Adrenal gland (tissue), 19 donors: ENCODE results near the gene HLA-DQB2. TPM values are rescaled to one million over a fixed set of nuclear protein-coding genes. Genes with fewer than 3 reads are reported as not detected.
"Not testable (repeated sequence)": the region's sequence is repeated elsewhere in the genome, so short reads cannot be mapped to it uniquely, and the experiment has no call there.

Experiments used
- DNase-seq, 7 donors: peaks; one replicate each; pipeline ENCODE4 v3.0.0-alpha.2; 2019 to 2020
- H3K27ac ChIP-seq, 5 donors: fragments of 200-600 bp; sonication (generic) in 4 of 5; 1 replicate in 3 of 5; 2 replicates in 2 of 5; pipeline versions ENCODE4 v1.5.1 to v1.8.0; 2016 to 2020; ENCODE audit warnings: mild to moderate bottlenecking in 1 of 5
- H3K27me3 ChIP-seq: fragments of 200-600 bp; 2 replicates; pipeline ENCODE4 v1.8.0; 2021
- H3K36me3 ChIP-seq, 2 donors: fragments of 200-600 bp; replicated peaks in 1 of 2; 1 replicate in 1 of 2; 2 replicates in 1 of 2; pipeline versions ENCODE4 v1.5.1 to v1.8.0; 2018 to 2022
- H3K4me1 ChIP-seq, 2 donors: fragments of 200-600 bp; replicated peaks in 1 of 2; 1 replicate in 1 of 2; 2 replicates in 1 of 2; pipeline versions ENCODE4 v1.5.1 to v1.8.0; 2018 to 2021
- H3K4me3 ChIP-seq, 4 donors: fragments of 200-600 bp; sonication (generic) in 3 of 4; one replicate each; pipeline ENCODE4 v1.5.1; 2016 to 2018
- H3K9me3 ChIP-seq, 3 donors: fragments of 200-600 bp; sonication (generic) in 1 of 3; replicated peaks in 1 of 3; 1 replicate in 2 of 3; 2 replicates in 1 of 3; pipeline versions ENCODE4 v1.5.1 to v1.8.0; 2016 to 2021
- POLR2A ChIP-seq, 2 donors: fragments of 450-650 bp; IDR thresholded peaks; one replicate each; pipeline ENCODE4 v1.6.1; 2017; ENCODE audit warnings: antibody characterized with exemption in 2 of 2, mild to moderate bottlenecking in 2 of 2, moderate library complexity in 1 of 2
- WGBS, 4 donors: extraction: QIAGEN DNeasy Blood & Tissue Kit in 2 of 4; methylation state at CpG; one replicate each; pipeline versions ENCODE4 v1.1.5 to v1.1.7; 2013 to 2017; 5-methylcytosine and 5-hydroxymethylcytosine counted together
- intact Hi-C, 2 donors: fragments of 100-400 bp; cut with DNase I; formaldehyde crosslinking; loops; one replicate each; pipeline versions ENCODE4 v1.14.1 to v1.15.0; 2022 to 2023
- long read RNA-seq, 10 donors: library from polyadenylated mRNA in 3 of 10; unstranded in 2 of 10; stranded (forward) in 1 of 10; transcript quantifications; one replicate each; pipeline ENCODE4 v2.0.0 and lab custom pipeline, GENCODE V29; 2021 to 2026
- polyA plus RNA-seq, 3 donors: library from polyadenylated mRNA; stranded (reverse); fragments of 200-250 nt in 2 of 3; fragments of 350-450 nt in 1 of 3; fragmentation: Illumina TruSeq in 1 of 3; extraction: RNeasy Lipid Tissue Mini Kit (QIAGEN cat#74804) in 1 of 3; gene quantifications; one replicate each; pipeline ENCODE4 v1.2.3, GENCODE V29; 2013 to 2014
- total RNA-seq, 9 donors: library from RNA; depleted of rRNA in 4 of 9; stranded (reverse); fragments of >200 nt in 4 of 9; fragments of 120-200 nt in 1 of 9; fragmentation: NEBNext Ultra II Directional in 1 of 9; extraction: Animal tissue kit (Norgen Biotek cat#: 25700) in 1 of 9; gene quantifications; one replicate each; pipeline versions ENCODE4 v1.1.0 to v1.2.4, GENCODE V29; 2013 to 2023
- TF ChIP-seq, protein P1 (sequence below), 6 experiments: fragments of 450-650 bp in 4 of 6; fragments of 200-600 bp in 2 of 6; sonication (generic) in 1 of 6; IDR thresholded peaks; 1 replicate in 5 of 6; 2 replicates in 1 of 6; pipeline versions ENCODE4 v1.5.1 to v1.8.0; 2016 to 2021; ENCODE audit warnings: antibody characterized with exemption in 6 of 6, mild to moderate bottlenecking in 2 of 6, moderate library complexity in 1 of 6
- donor health status: healthy with polysubstance abuse.
- donor health status: Bipolar disorder and iron deficiency.
- donor health status: DM: yes; HTN: yes; CAD: no.
- donor health status: DM: no; HTN: no; CAD: no.
- donor health status: DM: no; HTN: no; CAD: no.
- donor health status: DM: yes; HTN: yes; CAD: no.

The HLA-DQB2 gene
- total RNA-seq (10 to 100 TPM in 2 of 9 donors, 1 to 10 TPM in 3, under 1 TPM in 3, not detected in 1; 0.17 to 19.1 (median 2.8) TPM), polyA plus RNA-seq (under 1 TPM in 1 of 3 donors, not detected in 2; 0.31 TPM)
- long read RNA-seq, donor 1 = 0 reads
- long read RNA-seq, donor 2 = 0 reads
- long read RNA-seq, donor 3 = 0 reads
- long read RNA-seq, donor 4 = 0 reads
- long read RNA-seq, donor 5, partial matches to known transcripts = 0 of 1 reads
- long read RNA-seq, donor 5, other reads (novel, unspliced or antisense) = 1 of 1 reads
- long read RNA-seq, donor 6 = 0 reads
- long read RNA-seq, donor 7 = 0 reads
- long read RNA-seq, donor 8 = 0 reads
- long read RNA-seq, donor 9 = 0 reads
- long read RNA-seq, donor 10 = 0 reads

DNA sequence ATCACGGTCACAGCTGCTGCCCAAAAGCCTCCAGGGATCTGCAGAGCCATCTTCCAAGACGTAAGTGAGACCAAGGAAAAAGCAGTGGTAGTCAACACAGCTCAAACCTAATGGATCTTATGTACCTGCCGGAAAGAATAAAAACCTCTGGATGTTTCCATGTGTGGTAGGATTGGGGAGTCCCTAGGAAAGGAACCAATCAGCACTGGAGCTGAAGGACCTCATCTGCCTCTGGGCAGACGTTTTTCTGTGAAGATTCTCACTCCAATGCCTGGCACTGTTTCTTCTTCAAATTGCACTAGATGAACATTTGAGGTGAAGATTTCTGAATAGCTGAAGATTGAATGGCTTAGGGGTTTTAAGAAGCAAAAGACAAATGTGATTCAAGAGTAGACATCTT, at the start of gene HLA-DQB2:
TSS of gene HLA-DQB2 (minus strand) at position 112 of the 400 bp plus-strand sequence. CDS start at position 50, 62 bp downstream.
- peaks cover 13% of the 10 kb centered on the region for H3K27me3 ChIP-seq
- intact Hi-C loops = no loop called here
- H3K9me3 ChIP-seq = no peaks in the 10 kb centered on the region
- 29 to 55% (median 40%) methylated on average over 4 of the region's 4 CpGs for WGBS, 4 donors
- no peak within 1 kb of the TSS for H3K4me3 ChIP-seq
- no peak for DNase-seq
- TF ChIP-seq POLR2A (IDR thresholded peaks at IDR 0.05) = no peak
- TF ChIP-seq, protein P1, sequence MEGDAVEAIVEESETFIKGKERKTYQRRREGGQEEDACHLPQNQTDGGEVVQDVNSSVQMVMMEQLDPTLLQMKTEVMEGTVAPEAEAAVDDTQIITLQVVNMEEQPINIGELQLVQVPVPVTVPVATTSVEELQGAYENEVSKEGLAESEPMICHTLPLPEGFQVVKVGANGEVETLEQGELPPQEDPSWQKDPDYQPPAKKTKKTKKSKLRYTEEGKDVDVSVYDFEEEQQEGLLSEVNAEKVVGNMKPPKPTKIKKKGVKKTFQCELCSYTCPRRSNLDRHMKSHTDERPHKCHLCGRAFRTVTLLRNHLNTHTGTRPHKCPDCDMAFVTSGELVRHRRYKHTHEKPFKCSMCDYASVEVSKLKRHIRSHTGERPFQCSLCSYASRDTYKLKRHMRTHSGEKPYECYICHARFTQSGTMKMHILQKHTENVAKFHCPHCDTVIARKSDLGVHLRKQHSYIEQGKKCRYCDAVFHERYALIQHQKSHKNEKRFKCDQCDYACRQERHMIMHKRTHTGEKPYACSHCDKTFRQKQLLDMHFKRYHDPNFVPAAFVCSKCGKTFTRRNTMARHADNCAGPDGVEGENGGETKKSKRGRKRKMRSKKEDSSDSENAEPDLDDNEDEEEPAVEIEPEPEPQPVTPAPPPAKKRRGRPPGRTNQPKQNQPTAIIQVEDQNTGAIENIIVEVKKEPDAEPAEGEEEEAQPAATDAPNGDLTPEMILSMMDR (IDR thresholded peaks at IDR 0.05) = no peak
- H3K36me3 ChIP-seq = no peaks in the 10 kb centered on the region
- H3K4me1 ChIP-seq = no peaks in the 10 kb centered on the region
- H3K27ac ChIP-seq = no peak within 1 kb of the TSS

GRCh38 chr6:32809171-32809570, 45.8 kb upstream of the HLA-DQB2 start:
- Histone ChIP-seq H3K36me3 (no peaks in the 10 kb centered on the region), H3K9me3 (no peaks in the 10 kb centered on the region), H3K4me1 (no peaks in the 10 kb centered on the region), H3K27me3 (peaks cover 19% of the 10 kb centered on the region), H3K27ac (no peak overlapping the region), H3K4me3 (no peak overlapping the region)
- WGBS, 4 donors = 0 to 46% (median 21%) methylated on average over 1 of the region's 1 CpG
- intact Hi-C loops = no loop called here
- no peak for TF ChIP-seq POLR2A (IDR thresholded peaks at IDR 0.05)
- TF ChIP-seq, protein P1 (IDR thresholded peaks at IDR 0.05) = no peak
- no peak for DNase-seq

GRCh38 chr6:32807020-32807580, 43.8 kb upstream of the HLA-DQB2 start:
- H3K27ac ChIP-seq = no peak overlapping the region
- H3K9me3 ChIP-seq = no peaks in the 10 kb centered on the region
- H3K4me3 ChIP-seq = no peak overlapping the region
- 73 to 82% (median 79%) methylated on average over 2 to 5 of the region's 5 CpGs for WGBS, 4 donors
- intact Hi-C loops = no loop called here
- peaks cover 23% of the 10 kb centered on the region for H3K27me3 ChIP-seq
- no peaks in the 10 kb centered on the region for H3K4me1 ChIP-seq
- TF ChIP-seq, protein P1 (IDR thresholded peaks at IDR 0.05) = no peak
- TF ChIP-seq POLR2A (IDR thresholded peaks at IDR 0.05) = no peak
- no peaks in the 10 kb centered on the region for H3K36me3 ChIP-seq
- DNase-seq = no peak

DNA sequence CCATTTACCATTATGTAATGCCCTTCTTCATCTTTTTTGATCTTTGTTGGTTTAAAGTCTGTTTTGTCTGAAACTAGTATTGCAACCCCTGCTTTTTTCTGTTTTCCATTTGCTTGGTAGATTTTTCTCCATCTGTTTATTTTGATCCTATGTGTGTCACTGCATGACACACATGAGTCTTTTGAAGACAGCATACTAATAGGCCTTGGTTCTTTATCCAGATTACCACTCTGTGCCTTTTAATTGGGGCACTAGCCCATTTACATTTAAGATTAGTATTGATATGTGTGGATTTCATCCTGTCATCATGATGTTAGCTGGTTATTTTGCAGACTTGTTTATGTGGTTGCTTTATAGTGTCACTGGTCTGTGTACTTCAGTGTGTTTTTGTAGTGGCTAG, 42.1 kb upstream of the HLA-DQB2 start:
- intact Hi-C loops, H3K36me3 ChIP-seq, H3K27ac ChIP-seq, H3K4me1 ChIP-seq, H3K9me3 ChIP-seq, DNase-seq, H3K4me3 ChIP-seq: not testable (repeated sequence)
- H3K27me3 ChIP-seq = peaks cover 23% of the 10 kb centered on the region

- Histone ChIP-seq H3K27ac (no peak overlapping the region), H3K4me3 (no peak overlapping the region), H3K4me1 (no peaks in the 10 kb centered on the region), H3K9me3 (no peaks in the 10 kb centered on the region), H3K36me3 (no peaks in the 10 kb centered on the region), H3K27me3 (peaks cover 35% of the 10 kb centered on the region)
- DNase-seq = no peak
- intact Hi-C loops = no loop called here
- 22 to 79% (median 61%) methylated on average over 2 of the region's 2 CpGs for WGBS, 4 donors
- no peak for TF ChIP-seq POLR2A (IDR thresholded peaks at IDR 0.05)
- TF ChIP-seq, protein P1 (IDR thresholded peaks at IDR 0.05) = no peak
Observed at GRCh38 chr6:32803416-32803815, 40.1 kb upstream of the HLA-DQB2 start.
